ENCODE data around the gene LUC7L. TPM values are rescaled to one million over a fixed set of nuclear protein-coding genes. Genes with fewer than 3 reads are reported as not detected.

Gene LUC7L
- total RNA-seq: 24.6 and 84.8 TPM in 2 replicates

GRCh38 chr16:228852-229730, at the start of gene LUC7L:
LUC7L (minus strand) TSS chr16:229449; CDS start chr16:229339, 110 bp downstream.

GRCh38 chr16:275786-276232, 46.6 kb upstream of the LUC7L start, which contains the start of gene RGS11:
RGS11 (minus strand) TSS chr16:275944; CDS start chr16:275911, 33 bp downstream.

GRCh38 chr16:234468-235305, 5.4 kb upstream of the LUC7L start, which contains the start of gene FAM234A:
FAM234A (plus strand) TSS chr16:234821; CDS start chr16:254414, 19,593 bp downstream.

GRCh38 chr16:180101-180675, 49.1 kb downstream of the LUC7L start, which contains the start of gene HBQ1:
HBQ1 (plus strand) TSS chr16:180459; CDS start chr16:180487, 28 bp downstream.

GRCh38 chr16:176477-177382, 52.5 kb downstream of the LUC7L start, which contains the start of gene HBA1:
HBA1 (plus strand) TSS chr16:176680; CDS start chr16:176717, 37 bp downstream.

GRCh38 chr16:172374-172941, 56.8 kb downstream of the LUC7L start, which contains the start of gene HBA2:
HBA2 (plus strand) TSS chr16:172876; CDS start chr16:172913, 37 bp downstream.

GRCh38 chr16:165539-166374, 63.5 kb downstream of the LUC7L start, which contains the start of gene HBM:
HBM (plus strand) TSS chr16:165978; CDS start chr16:165998, 20 bp downstream.

GRCh38 chr16:152141-153128, 76.8 kb downstream of the LUC7L start, which contains the start of gene HBZ:
HBZ (plus strand) TSS chr16:152644; CDS start chr16:152910, 266 bp downstream.

Other genes with a start within 250 kb of the LUC7L start
- gene POLR3K, start 175.8 kb downstream of the LUC7L start, total RNA-seq: 2.9 and 5.2 TPM in 2 replicates
- gene SNRNP25, start 175.6 kb downstream of the LUC7L start, total RNA-seq: 17.5 and 25.5 TPM in 2 replicates
- 28.1 and 42.7 TPM in 2 replicates for gene RHBDF1, start 156.8 kb downstream of the LUC7L start, total RNA-seq
- gene MPG, start 151.2 kb downstream of the LUC7L start, total RNA-seq: 162 and 283 TPM in 2 replicates
- gene NPRL3, start 90.8 kb downstream of the LUC7L start, total RNA-seq: 17.1 and 26.9 TPM in 2 replicates
- gene HBZ, start 76.8 kb downstream of the LUC7L start, total RNA-seq: not detected in 2 replicates
- not detected in 2 replicates for gene HBM, start 63.5 kb downstream of the LUC7L start, total RNA-seq
- gene HBA2, start 56.6 kb downstream of the LUC7L start, total RNA-seq: 0.91 TPM in 1 of 2 replicates, not detected in the other
- not detected in 2 replicates for gene HBA1, start 52.8 kb downstream of the LUC7L start, total RNA-seq
- gene HBQ1, start 49.0 kb downstream of the LUC7L start, total RNA-seq: 2.8 TPM in 1 of 2 replicates, not detected in the other
- 120 and 127 TPM in 2 replicates for gene FAM234A, start 5.4 kb upstream of the LUC7L start, total RNA-seq
- 0.13 and 0.88 TPM in 2 replicates for gene RGS11, start 46.5 kb upstream of the LUC7L start, total RNA-seq
- gene ARHGDIG, start 51.1 kb upstream of the LUC7L start, total RNA-seq: 0.39 and 0.72 TPM in 2 replicates
- gene PDIA2, start 53.7 kb upstream of the LUC7L start, total RNA-seq: 0.72 TPM in 1 of 2 replicates, not detected in the other
- 17.7 and 20.2 TPM in 2 replicates for gene AXIN1, start 123.3 kb upstream of the LUC7L start, total RNA-seq
- gene MRPL28, start 141.1 kb upstream of the LUC7L start, total RNA-seq: 179 and 184 TPM in 2 replicates
- gene PGAP6, start 152.5 kb upstream of the LUC7L start, total RNA-seq: 53.6 and 64.8 TPM in 2 replicates
- 174 and 184 TPM in 2 replicates for gene NME4, start 167.8 kb upstream of the LUC7L start, total RNA-seq
- gene DECR2, start 172.4 kb upstream of the LUC7L start, total RNA-seq: 12.3 and 14.3 TPM in 2 replicates
- gene RAB11FIP3, start 196.2 kb upstream of the LUC7L start, total RNA-seq: 14.5 and 18.5 TPM in 2 replicates